ENCODE results near the gene ZNF831.

Gene ZNF831

GRCh38 chr20:59136027-59136426 lies 27.6 kb upstream of the ZNF831 start:
- no peak for TF ChIP-seq CTCF (IDR thresholded peaks at IDR 0.05; ENCODE audit: low read depth, low read length, missing control alignments)
- DNase-seq, result no peak
- H3K27ac ChIP-seq, result no peak overlapping the region
- in situ Hi-C loops (cut with HindIII; ENCODE audit: low pct_ligation_motif_present, low sequenced_read_pairs), result no loop called here
- H3K27me3 ChIP-seq (replicated peaks), result no peaks in the 10 kb centered on the region
- no peak overlapping the region for H3K4me3 ChIP-seq (ENCODE audit: low read depth, low read length)
- H3K36me3 ChIP-seq (replicated peaks), result no peaks in the 10 kb centered on the region

- no peak for DNase-seq
- in situ Hi-C loops (cut with HindIII; ENCODE audit: low pct_ligation_motif_present, low sequenced_read_pairs), result no loop called here
- H3K4me3 ChIP-seq (ENCODE audit: low read depth, low read length), result no peak overlapping the region
- no peak overlapping the region for H3K27ac ChIP-seq
- TF ChIP-seq CTCF (IDR thresholded peaks at IDR 0.05; ENCODE audit: low read depth, low read length, missing control alignments), result no peak
- H3K36me3 ChIP-seq (replicated peaks), result no peaks in the 10 kb centered on the region
- no peaks in the 10 kb centered on the region for H3K27me3 ChIP-seq (replicated peaks)
These were observed 26.1 kb upstream of the ZNF831 start for GRCh38 chr20:59137532-59137931.

- Histone ChIP-seq H3K27ac (no peak overlapping the region), H3K4me3 (ENCODE audit: low read depth, low read length) (no peak overlapping the region), H3K27me3 (replicated peaks) (no peaks in the 10 kb centered on the region), H3K36me3 (replicated peaks) (no peaks in the 10 kb centered on the region)
- TF ChIP-seq CTCF (IDR thresholded peaks at IDR 0.05; ENCODE audit: low read depth, low read length, missing control alignments), result no peak
- DNase-seq, result no peak
- in situ Hi-C loops (cut with HindIII; ENCODE audit: low pct_ligation_motif_present, low sequenced_read_pairs), result no loop called here
These were observed 25.4 kb upstream of the ZNF831 start for GRCh38 chr20:59138114-59138748.

- no peak for TF ChIP-seq CTCF (IDR thresholded peaks at IDR 0.05; ENCODE audit: low read depth, low read length, missing control alignments)
- H3K27ac ChIP-seq, result no peak overlapping the region
- DNase-seq, result no peak
- no peak overlapping the region for H3K4me3 ChIP-seq (ENCODE audit: low read depth, low read length)
- H3K36me3 ChIP-seq (replicated peaks), result no peaks in the 10 kb centered on the region
- in situ Hi-C loops (cut with HindIII; ENCODE audit: low pct_ligation_motif_present, low sequenced_read_pairs), result no loop called here
- H3K27me3 ChIP-seq (replicated peaks), result no peaks in the 10 kb centered on the region
These were observed 23.6 kb upstream of the ZNF831 start for GRCh38 chr20:59139998-59140397.

- Histone ChIP-seq H3K27me3 (replicated peaks) (no peaks in the 10 kb centered on the region), H3K27ac (no peak overlapping the region), H3K4me3 (ENCODE audit: low read depth, low read length) (no peak overlapping the region), H3K36me3 (replicated peaks) (no peaks in the 10 kb centered on the region)
- in situ Hi-C loops (cut with HindIII; ENCODE audit: low pct_ligation_motif_present, low sequenced_read_pairs), result no loop called here
- no peak for DNase-seq
- no peak for TF ChIP-seq CTCF (IDR thresholded peaks at IDR 0.05; ENCODE audit: low read depth, low read length, missing control alignments)
These were observed 21.6 kb upstream of the ZNF831 start for GRCh38 chr20:59141818-59142581.

All from brain microvascular endothelial cell (primary cell).